GM04503 (cell line): ENCODE measurements around the gene ABCB9.
"Not testable (repeated sequence)": the region's sequence is repeated elsewhere in the genome, so short reads cannot be mapped to it uniquely, and the experiment has no call there.

Source experiments
- DNase-seq: peaks from one replicate; pipeline ENCODE4 v3.0.0-alpha.2; 2012; ENCODE audit warnings: low read depth

ABCB9 gene

GRCh38 chr12:122895320-122895703, 71.0 kb downstream of the ABCB9 start:
- DNase-seq = no peak

- DNase-seq = no peak
These were observed 71.8 kb downstream of the ABCB9 start for GRCh38 chr12:122894193-122895121.

GRCh38 chr12:122893208-122894153, 72.8 kb downstream of the ABCB9 start:
- no peak for DNase-seq

- not testable (repeated sequence) for DNase-seq
These were observed 73.5 kb downstream of the ABCB9 start for GRCh38 chr12:122892724-122893123.

- no peak for DNase-seq
These were observed 74.4 kb downstream of the ABCB9 start for GRCh38 chr12:122891661-122892525.

GRCh38 chr12:122889761-122890520, 76.3 kb downstream of the ABCB9 start:
- DNase-seq = no peak

- no peak for DNase-seq
These were observed 78.0 kb downstream of the ABCB9 start for GRCh38 chr12:122888232-122888752.

- no peak for DNase-seq
These were observed 78.4 kb downstream of the ABCB9 start for GRCh38 chr12:122887819-122888212.

GRCh38 chr12:122886851-122887818, 79.1 kb downstream of the ABCB9 start:
- DNase-seq = no peak

GRCh38 chr12:122886161-122886560, 80.1 kb downstream of the ABCB9 start:
- DNase-seq = no peak

- no peak for DNase-seq
These were observed 81.4 kb downstream of the ABCB9 start for GRCh38 chr12:122884860-122885259.

- DNase-seq = no peak
These were observed 82.0 kb downstream of the ABCB9 start for GRCh38 chr12:122884091-122884826.

GRCh38 chr12:122882908-122883558, 83.2 kb downstream of the ABCB9 start:
- DNase-seq = no peak

- DNase-seq = no peak
These were observed 85.6 kb downstream of the ABCB9 start for GRCh38 chr12:122880668-122881067.

GRCh38 chr12:122880155-122880667, 86.1 kb downstream of the ABCB9 start:
- DNase-seq = no peak
